Left forelimb (tissue), 1 donor: ENCODE measurements around the gene SMARCC2.
"Not testable (repeated sequence)": the region's sequence is repeated elsewhere in the genome, so short reads cannot be mapped to it uniquely, and the experiment has no call there.

ENCODE experiments used
- DNase-seq: peaks from one replicate; pipeline ENCODE4 v3.0.0-alpha.2; 2018; ENCODE audit warnings: low spot score

The SMARCC2 gene

DNA sequence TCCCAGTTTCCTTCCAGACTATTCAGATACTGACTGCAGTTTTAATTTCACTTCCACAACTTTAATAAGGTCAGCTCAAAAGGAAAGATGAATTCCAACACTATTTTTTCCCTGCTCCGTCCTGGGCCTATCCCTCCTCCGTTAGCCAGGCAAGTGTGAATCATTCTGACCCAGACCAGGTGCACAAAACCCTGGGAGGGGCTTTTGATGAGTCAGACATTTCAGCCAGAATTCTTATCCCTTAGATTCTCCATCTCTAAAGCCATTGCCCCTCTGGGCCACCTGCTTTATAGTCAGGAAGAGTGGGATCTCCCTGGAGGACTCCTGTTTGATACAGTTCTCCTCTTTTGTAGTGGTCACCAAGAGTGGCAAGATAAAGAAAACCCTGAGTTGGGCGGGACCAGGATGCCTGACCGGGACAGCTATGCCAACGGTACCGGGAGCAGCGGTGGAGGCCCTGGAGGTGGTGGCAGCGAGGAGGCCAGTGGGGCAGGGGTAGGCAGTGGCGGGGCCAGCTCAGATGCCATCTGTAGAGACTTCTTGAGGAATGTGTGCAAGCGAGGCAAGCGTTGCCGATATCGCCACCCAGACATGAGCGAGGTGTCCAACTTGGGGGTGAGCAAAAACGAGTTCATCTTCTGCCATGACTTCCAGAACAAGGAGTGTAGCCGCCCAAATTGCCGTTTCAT, 69.0 kb downstream of the SMARCC2 start:
- no peak for DNase-seq

DNA sequence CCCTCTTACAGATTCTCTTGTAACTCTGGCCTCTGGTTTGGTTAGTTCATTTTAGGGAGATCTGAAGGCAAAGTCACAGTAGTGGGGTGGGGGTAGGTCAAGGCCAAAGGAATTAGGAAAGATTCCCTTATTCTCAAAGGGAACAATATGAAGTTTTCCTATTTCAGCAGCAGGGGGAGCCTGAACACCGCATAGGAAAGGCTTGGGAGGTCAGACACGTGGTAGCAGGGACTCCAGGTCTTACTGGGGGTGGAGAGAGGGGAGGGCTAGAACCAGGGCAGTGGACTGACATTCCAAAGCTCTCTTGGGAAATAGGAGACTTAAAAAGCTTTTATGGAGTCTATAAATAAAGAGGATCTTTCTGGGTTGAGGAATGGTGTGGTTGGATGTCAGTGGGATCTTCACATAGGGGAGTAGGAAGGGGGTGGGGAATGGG, 69.9 kb downstream of the SMARCC2 start:
- DNase-seq, result no peak

DNA sequence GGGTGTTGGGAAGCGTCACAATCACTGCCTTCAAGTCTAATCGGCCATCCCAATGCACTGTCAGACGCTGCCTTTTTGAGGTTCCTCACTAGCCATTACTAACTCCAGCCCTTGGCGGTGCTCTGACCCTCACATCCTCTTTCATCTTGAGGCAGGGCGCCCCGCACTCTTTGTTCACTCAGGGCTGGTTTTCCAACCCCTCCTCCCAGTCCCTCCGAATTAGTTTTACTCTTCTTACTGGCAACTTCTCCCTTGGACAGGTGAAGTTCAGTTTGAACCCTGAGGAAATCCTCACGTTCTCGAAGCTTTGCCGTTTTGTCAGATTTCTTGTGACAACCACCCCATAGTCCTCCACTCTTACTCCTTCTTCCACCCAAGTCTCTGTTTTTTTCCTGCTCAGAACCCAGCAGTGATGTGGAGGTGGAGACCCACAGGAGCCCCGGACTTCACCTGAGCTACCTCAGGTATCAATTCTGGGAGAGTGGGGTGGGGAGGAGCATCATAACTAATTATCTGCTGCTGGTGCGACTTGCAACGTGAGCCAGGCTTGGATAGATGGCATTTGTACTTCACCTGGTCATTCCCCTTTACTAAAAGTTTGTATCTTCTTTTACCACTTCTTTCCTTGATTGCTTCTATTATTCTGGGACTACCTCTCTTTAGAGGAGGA, 70.5 kb downstream of the SMARCC2 start:
- no peak for DNase-seq

DNA sequence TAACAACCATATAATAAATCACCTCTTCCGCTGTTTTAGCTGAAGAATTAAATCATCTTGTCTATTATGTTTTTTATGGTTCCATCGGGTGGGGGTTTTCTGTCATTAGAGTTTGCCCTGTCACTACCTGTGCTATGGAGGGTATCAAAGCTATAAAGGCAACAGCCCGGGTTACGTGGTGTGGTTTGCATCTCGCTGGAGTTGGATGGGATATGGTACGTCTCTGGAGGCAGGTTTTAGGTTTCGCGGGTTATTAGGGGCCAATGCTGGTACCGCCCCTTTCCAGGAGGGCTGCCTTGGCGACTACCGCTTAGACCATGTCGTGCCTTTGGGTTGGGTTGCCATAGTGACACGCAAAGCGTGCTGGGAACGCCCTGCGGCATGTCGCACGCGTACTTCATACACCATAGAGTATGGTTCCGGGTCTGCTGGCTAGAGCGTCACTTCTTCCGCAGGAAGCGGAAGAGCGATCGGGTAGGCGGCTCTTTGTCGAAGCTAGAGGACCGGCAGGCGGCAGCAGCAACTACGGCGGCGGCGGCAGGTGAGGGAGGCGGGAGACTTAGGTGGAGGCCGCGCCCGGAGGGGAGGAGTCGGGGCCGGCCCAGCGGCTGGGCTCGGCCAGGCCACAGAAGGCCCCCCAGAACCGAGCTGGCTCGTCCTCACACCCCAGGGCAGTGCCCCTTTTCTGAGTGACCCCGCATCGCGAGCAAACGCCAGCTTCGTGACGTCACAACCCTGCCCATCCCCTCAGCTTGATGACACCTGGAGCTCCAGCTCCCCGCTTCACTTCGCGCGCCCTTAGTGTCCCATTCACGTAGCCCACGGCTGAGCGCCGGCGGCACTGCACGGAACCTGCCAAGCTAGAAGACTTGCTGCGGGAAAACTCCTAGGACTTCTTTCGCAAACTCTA, 71.2 kb downstream of the SMARCC2 start, which contains the start of gene ZC3H10:
Gene ZC3H10 (plus strand): TSS at position 489 of the 910 bp plus-strand sequence. CDS start 2,297 bp downstream, outside the sequence.
- DNase-seq, result peak; percentile 95

DNA sequence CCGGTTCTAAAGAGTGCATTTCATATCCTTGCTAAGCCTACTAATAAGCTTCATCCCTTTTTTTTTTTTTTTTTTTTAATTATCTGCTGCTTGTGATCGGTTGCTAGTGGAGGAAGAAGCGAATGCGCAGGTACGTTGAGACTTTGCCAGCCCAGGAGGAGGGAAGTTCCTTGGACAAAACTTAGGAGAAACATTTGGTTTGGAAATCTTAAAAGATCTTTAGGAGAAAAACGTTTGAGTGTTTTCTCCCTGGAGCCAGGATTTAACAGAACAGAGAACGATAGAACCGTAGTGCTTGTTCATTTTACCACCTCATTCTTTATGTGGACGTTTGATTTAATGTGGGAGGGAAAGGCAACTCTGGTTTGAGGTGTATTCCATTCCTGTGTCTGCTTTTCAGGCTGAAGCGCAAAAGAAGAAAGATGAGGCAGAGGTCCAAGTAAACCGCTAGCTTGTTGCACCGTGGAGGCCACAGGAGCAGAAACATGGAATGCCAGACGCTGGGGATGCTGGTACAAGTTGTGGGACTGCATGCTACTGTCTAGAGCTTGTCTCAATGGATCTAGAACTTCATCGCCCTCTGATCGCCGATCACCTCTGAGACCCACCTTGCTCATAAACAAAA, 72.1 kb downstream of the SMARCC2 start:
- DNase-seq, result not testable (repeated sequence)

GRCh38 chr12:56116267-56117081, 72.8 kb downstream of the SMARCC2 start, which contains the start of gene RPL41:
RPL41 (plus strand) TSS chr12:56116633.
- DNase-seq, result peak; percentile 98

DNA sequence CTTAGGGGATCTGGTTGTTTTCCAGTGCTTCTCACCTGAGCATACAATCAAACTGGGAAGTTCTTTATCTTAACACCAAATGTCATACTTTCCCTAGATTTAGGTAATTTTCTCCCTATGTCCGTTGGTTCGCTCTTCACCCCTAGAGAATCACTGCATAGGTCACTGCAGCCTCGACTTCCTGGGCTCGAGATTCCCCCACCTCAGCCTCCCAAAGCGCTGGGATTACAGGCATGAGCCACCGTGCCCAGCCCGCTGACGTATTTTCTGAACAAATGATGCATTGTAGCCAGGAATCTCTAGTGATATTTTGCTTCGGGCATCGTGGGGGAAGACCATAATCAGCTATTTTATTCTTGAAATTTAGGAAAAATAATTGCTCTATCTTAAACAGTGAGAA, 74.0 kb downstream of the SMARCC2 start:
- DNase-seq, result no peak

DNA sequence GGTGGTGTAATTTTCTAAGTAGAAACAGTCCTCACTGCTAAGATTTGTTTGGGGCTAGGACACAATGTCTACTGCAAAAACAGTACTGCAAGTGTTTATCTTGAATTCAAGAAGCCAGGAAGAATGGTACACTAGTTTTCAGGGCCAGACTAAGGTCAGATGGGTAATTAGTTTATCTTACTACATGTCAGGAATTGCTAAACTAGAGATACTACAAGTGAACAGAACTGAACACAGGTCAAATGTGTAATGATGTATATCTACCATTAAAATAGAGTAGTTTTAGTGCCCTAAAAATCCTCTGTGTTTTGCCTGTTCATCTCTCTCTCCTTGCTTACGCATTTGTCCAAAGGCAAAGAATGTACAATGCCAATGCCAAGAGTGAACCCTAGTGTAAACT, 75.2 kb downstream of the SMARCC2 start:
- DNase-seq, result no peak
